H1 (cell line): ENCODE results near the gene CENPW. TPM values are rescaled to one million over a fixed set of nuclear protein-coding genes. Genes with fewer than 3 reads are reported as not detected.

Source experiments
- CTCF ChIA-PET: fragments of 300-600 bp; sonication (Branson Sonifier 250); formaldehyde crosslinking; loops from one replicate; lab custom pipeline; 2021; ENCODE audit not compliant: partially characterized antibody; lab: Charles Lee
- POLR2A ChIA-PET: fragments of 300-600 bp; sonication (Branson Sonifier 250); formaldehyde crosslinking; loops from one replicate; lab custom pipeline; 2021; ENCODE audit warnings: inconsistent platforms; ENCODE audit not compliant: partially characterized antibody; lab: Charles Lee
- DNase-seq, 2 experiments: peaks; one replicate each; pipeline versions ENCODE4 v3.0.0 to v3.0.0-alpha.2; 2010 to 2022; ENCODE audit warnings: low spot score in 2 of 2, low read depth in 1 of 2, mixed read lengths in 1 of 2
- FAIRE-seq: peaks from 2 replicates; lab custom pipeline; 2011; peaks lifted over from hg19 to GRCh38; lab: Jason Lieb, UNC
- H2AFZ ChIP-seq: 2 replicates; pipeline ENCODE4 v1.8.1; 2012; ENCODE audit warnings: low read length, inconsistent platforms
- H2AK5ac ChIP-seq: 2 replicates; pipeline ENCODE4 v1.6.1; 2013; ENCODE audit warnings: low read depth, low read length
- H2BK120ac ChIP-seq: replicated peaks from 2 replicates; pipeline ENCODE3; 2013; ENCODE audit warnings: low read depth, low read length, inconsistent platforms
- H2BK12ac ChIP-seq: 2 replicates; pipeline ENCODE4 v1.6.1; 2013; ENCODE audit warnings: low read depth, low read length
- H2BK15ac ChIP-seq: 2 replicates; pipeline ENCODE4 v1.6.1; 2013; ENCODE audit warnings: low read length
- H2BK20ac ChIP-seq: 2 replicates; pipeline ENCODE4 v1.6.1; 2013; ENCODE audit warnings: low read length
- H2BK5ac ChIP-seq: 2 replicates; pipeline ENCODE4 v1.6.1; 2013; ENCODE audit warnings: low read depth, low read length
- H3K14ac ChIP-seq: 2 replicates; pipeline ENCODE4 v1.6.1; 2013; ENCODE audit warnings: inconsistent platforms; ENCODE audit not compliant: insufficient read length
- H3K18ac ChIP-seq: 2 replicates; pipeline ENCODE4 v1.6.1; 2013; ENCODE audit warnings: low read length; ENCODE audit errors: extremely low read depth
- H3K23ac ChIP-seq: 2 replicates; pipeline ENCODE4 v1.6.1; 2013; ENCODE audit warnings: inconsistent platforms; ENCODE audit not compliant: insufficient read length
- H3K23me2 ChIP-seq: 2 replicates; pipeline ENCODE4 v1.6.1; 2013; ENCODE audit warnings: low read depth, low read length
- H3K27ac ChIP-seq: 2 replicates; pipeline ENCODE4 v1.6.1; 2011; ENCODE audit warnings: low read depth, low read length, inconsistent platforms
- H3K27me3 ChIP-seq, 4 experiments: replicated peaks in 1 of 4; 1 replicate in 1 of 4; 2 replicates in 3 of 4; pipeline versions ENCODE4 v1.6.1 to v1.8.1; 2011 to 2013; ENCODE audit warnings: low read length in 3 of 4, mild to moderate bottlenecking in 3 of 4, inconsistent platforms in 2 of 4, mixed read lengths in 2 of 4, moderate library complexity in 1 of 4; ENCODE audit not compliant: control insufficient read depth in 3 of 4, insufficient read depth in 3 of 4; ENCODE audit errors: extremely low read depth in 1 of 4
- H3K36me3 ChIP-seq, 4 experiments: 2 replicates each; pipeline versions ENCODE4 v1.6.1 to v1.8.1; 2011 to 2013; ENCODE audit warnings: mild to moderate bottlenecking in 4 of 4, low read length in 3 of 4, moderate library complexity in 2 of 4, control low read depth in 1 of 4, inconsistent platforms in 1 of 4; ENCODE audit not compliant: insufficient read depth in 4 of 4, control insufficient read depth in 2 of 4
- H3K4ac ChIP-seq: replicated peaks from 2 replicates; pipeline ENCODE3; 2013; ENCODE audit warnings: low read length, low read depth, mixed read lengths, inconsistent platforms; ENCODE audit not compliant: insufficient read length
- H3K4me1 ChIP-seq, 4 experiments: replicated peaks in 1 of 4; 1 replicate in 1 of 4; 2 replicates in 3 of 4; pipeline versions ENCODE4 v1.6.1 to v1.8.1; 2011 to 2013; ENCODE audit warnings: low read length in 3 of 4, inconsistent platforms in 2 of 4, mixed read lengths in 1 of 4; ENCODE audit not compliant: insufficient read depth in 4 of 4, control insufficient read depth in 3 of 4
- H3K4me2 ChIP-seq, 2 experiments: 2 replicates each; pipeline versions ENCODE4 v1.6.1 to v1.8.1; 2011 to 2013; ENCODE audit warnings: low read depth in 2 of 2, low read length in 2 of 2, control low read depth in 1 of 2, inconsistent platforms in 1 of 2, mild to moderate bottlenecking in 1 of 2; ENCODE audit not compliant: insufficient read depth in 1 of 2
- H3K4me3 ChIP-seq, 4 experiments: fragments of 200-600, 300-600 bp in 1 of 4; sonication (generic), shearing (Covaris generic), sonication (Bioruptor Twin) in 1 of 4; 2 replicates each; pipeline versions ENCODE4 v1.5.1 to v1.8.1; 2011 to 2016; ENCODE audit warnings: low read length in 4 of 4, low read depth in 3 of 4, control low read depth in 2 of 4, inconsistent platforms in 2 of 4, mild to moderate bottlenecking in 2 of 4, mixed read lengths in 1 of 4, moderate library complexity in 1 of 4; ENCODE audit not compliant: insufficient read depth in 2 of 4; ENCODE audit errors: extremely low read depth in 1 of 4
- H3K56ac ChIP-seq: replicated peaks from 2 replicates; pipeline ENCODE3; 2013; ENCODE audit warnings: low read depth, mild to moderate bottlenecking, mixed read lengths, low read length, inconsistent platforms; ENCODE audit not compliant: insufficient read length
- H3K79me1 ChIP-seq: 2 replicates; pipeline ENCODE4 v1.6.1; 2013; ENCODE audit warnings: low read depth, low read length, control low read depth
- H3K79me2 ChIP-seq, 2 experiments: 2 replicates each; pipeline versions ENCODE4 v1.6.1 to v1.8.1; 2012 to 2013; ENCODE audit warnings: low read length in 2 of 2, mild to moderate bottlenecking in 2 of 2, inconsistent platforms in 1 of 2; ENCODE audit not compliant: insufficient read depth in 2 of 2, control insufficient read depth in 1 of 2
- H3K9ac ChIP-seq, 4 experiments: replicated peaks in 1 of 4; 1 replicate in 1 of 4; 2 replicates in 3 of 4; pipeline versions ENCODE4 v1.6.1 to v1.8.1; 2011 to 2013; ENCODE audit warnings: low read depth in 3 of 4, low read length in 3 of 4, control low read depth in 2 of 4, mild to moderate bottlenecking in 2 of 4, moderate library complexity in 2 of 4, inconsistent platforms in 1 of 4; ENCODE audit errors: extremely low read depth in 1 of 4
- H3K9me3 ChIP-seq, 2 experiments: 2 replicates each; pipeline versions ENCODE4 v1.6.1 to v1.8.1; 2012 to 2013; ENCODE audit warnings: mild to moderate bottlenecking in 2 of 2, moderate library complexity in 2 of 2, control low read depth in 1 of 2, inconsistent platforms in 1 of 2, low read depth in 1 of 2, low read length in 1 of 2, mixed read lengths in 1 of 2; ENCODE audit not compliant: insufficient read depth in 2 of 2
- H4K20me1 ChIP-seq, 2 experiments: replicated peaks in 1 of 2; 2 replicates each; pipeline versions ENCODE3 to v1.8.1; 2011 to 2013; ENCODE audit warnings: inconsistent platforms in 2 of 2, low read length in 2 of 2, mild to moderate bottlenecking in 1 of 2; ENCODE audit not compliant: insufficient read depth in 2 of 2, control insufficient read depth in 1 of 2
- H4K5ac ChIP-seq: 2 replicates; pipeline ENCODE4 v1.6.1; 2013; ENCODE audit warnings: low read length, low read depth, mixed read lengths, inconsistent platforms; ENCODE audit not compliant: insufficient read length
- H4K8ac ChIP-seq: 2 replicates; pipeline ENCODE4 v1.8.0; 2013; ENCODE audit warnings: mild to moderate bottlenecking, moderate library complexity, low read length, inconsistent platforms; ENCODE audit not compliant: insufficient read depth; ENCODE audit errors: extremely low read depth
- H4K91ac ChIP-seq: replicated peaks from 2 replicates; pipeline ENCODE3; 2013; ENCODE audit warnings: low read length, mixed read lengths, inconsistent platforms; ENCODE audit not compliant: insufficient read length
- HDAC2 ChIP-seq, 2 experiments: fragments of 300-600 bp in 1 of 2; sonication (generic) in 1 of 2; IDR thresholded peaks; 2 replicates each; pipeline ENCODE4 v1.6.1; 2011 to 2012; ENCODE audit warnings: low read depth in 2 of 2, low read length in 2 of 2, mild to moderate bottlenecking in 2 of 2, moderate library complexity in 2 of 2, borderline replicate concordance in 1 of 2, inconsistent platforms in 1 of 2
- JUND ChIP-seq: IDR thresholded peaks from 2 replicates; pipeline ENCODE4 v1.6.1; 2011; ENCODE audit warnings: mild to moderate bottlenecking, improper control_type of control experiment, low read length
- MAX ChIP-seq: IDR thresholded peaks from 2 replicates; pipeline ENCODE4 v1.6.1; 2012; ENCODE audit warnings: inconsistent platforms
- POLR2A ChIP-seq, 2 experiments: IDR thresholded peaks; 1 replicate in 1 of 2; 2 replicates in 1 of 2; pipeline ENCODE4 v1.6.1; 2011; ENCODE audit warnings: low read depth in 2 of 2, low read length in 2 of 2, mild to moderate bottlenecking in 2 of 2; ENCODE audit errors: control extremely low read depth in 1 of 2
- POU5F1 ChIP-seq: IDR thresholded peaks from 2 replicates; pipeline ENCODE4 v1.6.1; 2011; ENCODE audit warnings: low read depth, mild to moderate bottlenecking, low read length, moderate library complexity
- SAP30 ChIP-seq: fragments of 300-600 bp; sonication (generic); IDR thresholded peaks from 2 replicates; pipeline ENCODE4 v1.7.1; 2012; ENCODE audit warnings: low read length, moderate library complexity, mild to moderate bottlenecking, inconsistent platforms; ENCODE audit not compliant: insufficient read depth, insufficient replicate concordance
- WGBS, 2 experiments: shearing (Covaris generic) in 1 of 2; methylation state at CpG; one replicate each; pipeline versions ENCODE4 v1.1.6 to v1.1.7; 2013 to 2015; ENCODE audit warnings: low lambda C conversion rate in 2 of 2, mixed read lengths in 2 of 2, inconsistent platforms in 1 of 2, low coverage in 1 of 2, missing lambda C conversion rate in 1 of 2; ENCODE audit not compliant: insufficient replicate concordance in 2 of 2, insufficient coverage in 1 of 2, insufficient read length in 1 of 2; ENCODE audit errors: extremely low coverage in 1 of 2, missing lambda C conversion rate in 1 of 2; 5-methylcytosine and 5-hydroxymethylcytosine counted together
- polyA plus RNA-seq, 7 experiments: library from polyadenylated mRNA; depleted of rRNA in 3 of 7; stranded (reverse) in 5 of 7; unstranded in 2 of 7; fragments of >200 nt in 5 of 7; fragments of 200-250 nt in 2 of 7; gene quantifications; 1 replicate in 5 of 7; 2 replicates in 1 of 7; 4 replicates in 1 of 7; pipeline versions ENCODE4 v1.2.1 to v1.2.3, GENCODE V29; 2011 to 2013; ENCODE audit warnings: missing spikeins in 2 of 7, mixed read lengths in 2 of 7
- total RNA-seq: library from RNA; stranded (reverse); fragmentation: NEBNext Ultra II Directional; extraction: Animal tissue kit (Norgen Biotek cat#: 25700); gene quantifications from 2 replicates; pipeline ENCODE4 v1.2.1, GENCODE V29; 2021

Gene CENPW
- total and polyA plus RNA-seq, 2 of the 8 experiments (the other 6 are each of a cell fraction or from before 2014, with no cell fraction given): 22.0 to 91.1 TPM

GRCh38 chr6:126385536-126385935 lies 45.6 kb downstream of the CENPW start:
- Histone ChIP-seq H2BK5ac (no peak overlapping the region), H3K4me2 (no peak overlapping the region), H2BK15ac (no peak overlapping the region), H3K79me2 (no peaks in the 10 kb centered on the region), H3K18ac (no peak overlapping the region), H2BK12ac (no peak overlapping the region), H3K4ac (no peak overlapping the region), H4K91ac (no peak overlapping the region), H3K4me1 (no peaks in the 10 kb centered on the region), H3K56ac (no peak overlapping the region), H2AFZ (no peak overlapping the region), H2AK5ac (no peak overlapping the region), H3K36me3 (no peaks in the 10 kb centered on the region; a peak in 1 of 8 replicates)
- CTCF ChIA-PET: no interaction called here
- FAIRE-seq: no peak
- 90% methylated on average over 1 of the region's 1 CpG; no CpG with 5 or more reads in 1 of the 2 experiments for WGBS, 2 experiments
- TF ChIP-seq HDAC2 (IDR thresholded peaks at IDR 0.05; ENCODE audit: borderline replicate concordance in 1 of 2, low read depth in 2 of 2, low read length in 2 of 2) (no peak), POU5F1 (no peak), POLR2A (IDR thresholded peaks at IDR 0.05; ENCODE audit: control extremely low read depth in 1 of 2, low read depth in 2 of 2, low read length in 2 of 2) (no peak), MAX (no peak), JUND (no peak), SAP30 (no peak)
- TF ChIP-seq, all 59 proteins: peak for 0
- Histone ChIP-seq H3K27ac (no peak overlapping the region), H3K23ac (no peak overlapping the region), H4K8ac (no peak overlapping the region), H3K23me2 (no peaks in the 10 kb centered on the region), H3K4me3 (no peak overlapping the region), H2BK20ac (no peak overlapping the region), H3K9ac (no peak overlapping the region), H4K20me1 (no peaks in the 10 kb centered on the region), H3K9me3 (peaks cover 10 to 14% of the 10 kb centered on the region in 2 experiments; a peak in 2 of 4 replicates), H3K27me3 (peaks cover 0 to 1% (median 0%) of the 10 kb centered on the region in 4 experiments; a peak in 1 of 7 replicates), H2BK120ac (no peak overlapping the region), H3K79me1 (no peaks in the 10 kb centered on the region), H4K5ac (no peak overlapping the region), H3K14ac (no peak overlapping the region)
- POLR2A ChIA-PET: no interaction called here
- DNase-seq: no peak
